ENCODE data around the gene AATF.

AATF gene

GRCh38 chr17:37081287-37081686, 132.5 kb downstream of the AATF start:
- no peak for DNase-seq (ENCODE audit: low spot score)

GRCh38 chr17:37082311-37082860, 133.6 kb downstream of the AATF start:
- DNase-seq (ENCODE audit: low spot score): no peak

GRCh38 chr17:37082985-37083384, 134.2 kb downstream of the AATF start:
- DNase-seq (ENCODE audit: low spot score): no peak

- no peak for DNase-seq (ENCODE audit: low spot score)
Observed at GRCh38 chr17:37083456-37083855, 134.7 kb downstream of the AATF start.

GRCh38 chr17:37084372-37084771, 135.6 kb downstream of the AATF start:
- no peak for DNase-seq (ENCODE audit: low spot score)

GRCh38 chr17:37086334-37086733, 137.6 kb downstream of the AATF start:
- DNase-seq (ENCODE audit: low spot score): no peak

GRCh38 chr17:37086948-37087347, 138.2 kb downstream of the AATF start:
- DNase-seq (ENCODE audit: low spot score): no peak

- no peak for DNase-seq (ENCODE audit: low spot score)
Observed at GRCh38 chr17:37087683-37088082, 138.9 kb downstream of the AATF start.

- DNase-seq (ENCODE audit: low spot score): no peak
Observed at GRCh38 chr17:37088459-37088858, 139.7 kb downstream of the AATF start.

GRCh38 chr17:37088913-37089312, 140.2 kb downstream of the AATF start:
- no peak for DNase-seq (ENCODE audit: low spot score)

GRCh38 chr17:37089956-37090355, 141.2 kb downstream of the AATF start:
- DNase-seq (ENCODE audit: low spot score): peak; percentile 81

- no peak for DNase-seq (ENCODE audit: low spot score)
Observed at GRCh38 chr17:37090941-37091340, 142.2 kb downstream of the AATF start.

- no peak for DNase-seq (ENCODE audit: low spot score)
Observed at GRCh38 chr17:37092071-37092470, 143.3 kb downstream of the AATF start.

GRCh38 chr17:37092701-37093100, 143.9 kb downstream of the AATF start:
- no peak for DNase-seq (ENCODE audit: low spot score)

GRCh38 chr17:37094391-37094790, 145.6 kb downstream of the AATF start:
- no peak for DNase-seq (ENCODE audit: low spot score)

GRCh38 chr17:37096071-37096470, 147.3 kb downstream of the AATF start:
- DNase-seq (ENCODE audit: low spot score): no peak

- no peak for DNase-seq (ENCODE audit: low spot score)
Observed at GRCh38 chr17:37097154-37097553, 148.4 kb downstream of the AATF start.

GRCh38 chr17:37098152-37098551, 149.4 kb downstream of the AATF start:
- no peak for DNase-seq (ENCODE audit: low spot score)

- DNase-seq (ENCODE audit: low spot score): no peak
Observed at GRCh38 chr17:37098910-37099664, 150.3 kb downstream of the AATF start.

GRCh38 chr17:37100231-37100630, 151.5 kb downstream of the AATF start:
- DNase-seq (ENCODE audit: low spot score): no peak

GRCh38 chr17:37101306-37101705, 152.6 kb downstream of the AATF start:
- DNase-seq (ENCODE audit: low spot score): no peak

GRCh38 chr17:37103231-37103630, 154.5 kb downstream of the AATF start:
- no peak for DNase-seq (ENCODE audit: low spot score)

- no peak for DNase-seq (ENCODE audit: low spot score)
Observed at GRCh38 chr17:37106049-37106448, 157.3 kb downstream of the AATF start.
